A673 (cell line): ENCODE measurements around the gene RNF217. TPM values are rescaled to one million over a fixed set of nuclear protein-coding genes. Genes with fewer than 3 reads are reported as not detected.

Experiments used
- BruUV-seq: library from RNA; stranded (reverse); fragments of 400-500 nt; replicated peaks from 2 replicates; lab custom pipeline; 2021; lab: Mats Ljungman, UMichigan
- CTCF ChIA-PET: fragments of 300-600 bp; sonication (Branson Sonifier 250); formaldehyde crosslinking; loops from one replicate; lab custom pipeline; 2022; ENCODE audit warnings: antibody characterized with exemption; lab: Charles Lee
- POLR2A ChIA-PET: fragments of 300-600 bp; sonication (Branson Sonifier 250); formaldehyde crosslinking; loops from one replicate; lab custom pipeline; 2022; ENCODE audit warnings: antibody characterized with exemption; ENCODE audit not compliant: low non-redundant PET; lab: Charles Lee
- DNase-seq: peaks from one replicate; pipeline ENCODE4 v3.0.0-alpha.2; 2015; ENCODE audit warnings: low spot score
- H3K27ac ChIP-seq: fragments of 200-600 bp; sonication (generic); 2 replicates; pipeline ENCODE4 v1.5.1; 2016; ENCODE audit warnings: mixed run types, low read depth, mild to moderate bottlenecking, mixed read lengths, antibody characterized with exemption, low read length; ENCODE audit not compliant: poor library complexity, severe bottlenecking
- H3K27me3 ChIP-seq: fragments of 200-600 bp; sonication (generic); replicated peaks from 2 replicates; pipeline ENCODE4 v1.6.1; 2017; ENCODE audit warnings: mixed run types, low read depth, mild to moderate bottlenecking, mixed read lengths, antibody characterized with exemption, low read length; ENCODE audit not compliant: insufficient read depth, poor library complexity
- H3K36me3 ChIP-seq: fragments of 200-600 bp; sonication (generic); 2 replicates; pipeline ENCODE4 v1.6.1; 2016; ENCODE audit warnings: mixed run types, mild to moderate bottlenecking, mixed read lengths, antibody characterized with exemption, low read length; ENCODE audit not compliant: insufficient read depth, poor library complexity, severe bottlenecking
- H3K4me1 ChIP-seq: fragments of 200-600 bp; sonication (generic); 2 replicates; pipeline ENCODE4 v1.6.1; 2017; ENCODE audit warnings: mixed run types, mild to moderate bottlenecking, mixed read lengths, antibody characterized with exemption, low read length; ENCODE audit not compliant: insufficient read depth, poor library complexity, severe bottlenecking
- H3K4me3 ChIP-seq: fragments of 200-600 bp; sonication (generic); 2 replicates; pipeline ENCODE4 v1.5.1; 2016; ENCODE audit warnings: low read depth, mixed run types, mild to moderate bottlenecking, mixed read lengths, low read length; ENCODE audit not compliant: poor library complexity, severe bottlenecking
- H3K9me3 ChIP-seq: fragments of 200-600 bp; sonication (generic); 2 replicates; pipeline ENCODE4 v1.6.1; 2016; ENCODE audit warnings: mixed run types, low read depth, mild to moderate bottlenecking, mixed read lengths, antibody characterized with exemption, low read length; ENCODE audit not compliant: poor library complexity, severe bottlenecking
- CTCF ChIP-seq: fragments of 300-800, 200-600 bp; sonication (generic); conservative IDR thresholded peaks from 2 replicates; pipeline ENCODE4 v1.5.1; 2017; ENCODE audit warnings: low read depth, mild to moderate bottlenecking, antibody characterized with exemption, low read length, moderate library complexity, mixed read lengths
- EZH2 ChIP-seq: fragments of 200-600 bp; sonication (generic); IDR thresholded peaks from 2 replicates; pipeline ENCODE4 v1.6.1; 2017; ENCODE audit warnings: borderline replicate concordance, low read depth, mild to moderate bottlenecking, mixed read lengths, antibody characterized with exemption, low read length; ENCODE audit not compliant: poor library complexity, severe bottlenecking
- intact Hi-C: fragments of 100-400 bp; cut with micrococcal nuclease; formaldehyde crosslinking; loops from one replicate; pipeline ENCODE4 v1.10.0; 2022; ENCODE audit not compliant: unreplicated experiment
- total RNA-seq: library from RNA; stranded (reverse); gene quantifications from 2 replicates; pipeline ENCODE4 v1.2.3, GENCODE V29; 2021

RNF217 gene
- total RNA-seq, 1 experiment from 2014 or later: 20.6 TPM

- Histone ChIP-seq H3K27ac (peak overlapping the region; percentile 3), H3K9me3 (no peaks in the 10 kb centered on the region), H3K4me3 (no peak overlapping the region), H3K36me3 (no peaks in the 10 kb centered on the region), H3K27me3 (no peaks in the 10 kb centered on the region), H3K4me1 (peaks cover 25% of the 10 kb centered on the region)
- TF ChIP-seq EZH2: no peak
- TF ChIP-seq CTCF: no peak
- peak; percentile 32 for DNase-seq
- CTCF ChIA-PET: no interaction called here
- BruUV-seq: no TSS peak
- POLR2A ChIA-PET: no interaction called here
- intact Hi-C loops: no loop called here
These were observed 4.1 kb upstream of the RNF217 start for GRCh38 chr6:124958149-124958548.

DNA sequence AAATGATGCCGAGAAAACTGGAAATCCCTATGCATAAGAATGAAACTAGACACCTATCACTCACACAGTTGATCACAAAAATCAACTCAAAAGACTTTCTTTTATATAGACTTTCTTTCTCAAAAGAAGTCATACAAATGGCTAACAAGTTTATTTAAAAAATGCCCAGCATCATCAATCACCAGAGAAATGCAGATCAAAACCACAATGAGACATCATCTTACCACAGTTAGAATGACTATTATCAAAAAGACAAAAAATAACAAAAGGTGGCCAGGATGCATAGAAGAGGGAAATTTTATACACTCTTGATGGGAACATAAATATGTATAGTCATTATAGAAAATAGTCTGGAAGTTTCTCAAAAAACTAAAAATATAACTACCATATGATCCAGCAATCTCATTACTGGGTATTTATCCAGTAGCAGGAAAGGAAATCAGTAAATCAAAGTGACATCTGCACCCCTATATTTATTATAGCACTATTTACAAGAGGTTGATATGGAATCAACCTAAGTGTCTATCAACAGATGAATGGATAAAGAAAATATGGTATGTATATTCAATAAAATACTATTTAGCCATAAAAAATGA lies 3.4 kb upstream of the RNF217 start:
- intact Hi-C loops: no loop called here
- H3K4me3 ChIP-seq: no peak overlapping the region
- BruUV-seq: no TSS peak
- TF ChIP-seq CTCF (no peak), EZH2 (no peak)
- POLR2A ChIA-PET: no interaction called here
- H3K9me3 ChIP-seq: no peaks in the 10 kb centered on the region
- CTCF ChIA-PET: no interaction called here
- H3K27me3 ChIP-seq: no peaks in the 10 kb centered on the region
- peak overlapping the region; percentile 3 for H3K27ac ChIP-seq
- no peaks in the 10 kb centered on the region for H3K36me3 ChIP-seq
- peak; percentile 33 for DNase-seq
- peaks cover 25% of the 10 kb centered on the region for H3K4me1 ChIP-seq

GRCh38 chr6:124960757-124961463 lies 1.3 kb upstream of the RNF217 start:
- ChIA-PET CTCF (no interaction called here), POLR2A (no interaction called here)
- intact Hi-C loops: loop anchor here (2.0 to 10.0 kb wide), 3 partner anchors 78 to 344 kb away; partner anchors contain the start of gene HDDC2
- TF ChIP-seq CTCF (no peak), EZH2 (no peak)
- H3K9me3 ChIP-seq: no peaks in the 10 kb centered on the region
- TSS peak; percentile 57 for BruUV-seq
- peak overlapping the region; percentile 92 for H3K27ac ChIP-seq
- no peaks in the 10 kb centered on the region for H3K36me3 ChIP-seq
- H3K4me1 ChIP-seq: peaks cover 35% of the 10 kb centered on the region
- H3K27me3 ChIP-seq: no peaks in the 10 kb centered on the region
- peak overlapping the region; percentile 83 for H3K4me3 ChIP-seq
- DNase-seq: no peak
